IgD-negative memory B cell (primary cell): ENCODE data around the gene WNT8A. TPM values are rescaled to one million over a fixed set of nuclear protein-coding genes. Genes with fewer than 3 reads are reported as not detected.
"Not testable (repeated sequence)": the region's sequence is repeated elsewhere in the genome, so short reads cannot be mapped to it uniquely, and the experiment has no call there.

Experiments
- H3K27ac Mint-ChIP-seq, 3 donors: one replicate each; pipeline ENCODE4 v1.8.0; 2020 to 2022; ENCODE audit warnings: mild to moderate bottlenecking in 3 of 3, mixed read lengths in 3 of 3, moderate library complexity in 1 of 3
- H3K27me3 Mint-ChIP-seq: one replicate; pipeline ENCODE4 v1.8.0; 2021; ENCODE audit warnings: mixed read lengths
- H3K36me3 Mint-ChIP-seq: one replicate; pipeline ENCODE4 v1.8.0; 2020; ENCODE audit warnings: mild to moderate bottlenecking, mixed read lengths
- H3K4me1 Mint-ChIP-seq, 3 donors: one replicate each; pipeline ENCODE4 v1.8.0; 2020 to 2022; ENCODE audit warnings: mixed read lengths in 3 of 3, mild to moderate bottlenecking in 1 of 3
- H3K4me3 Mint-ChIP-seq, 4 donors: one replicate each; pipeline ENCODE4 v1.8.0; 2020 to 2022; ENCODE audit warnings: mild to moderate bottlenecking in 4 of 4, mixed read lengths in 4 of 4, moderate library complexity in 3 of 4
- H3K9me3 Mint-ChIP-seq, 3 donors: one replicate each; pipeline ENCODE4 v1.8.0; 2020 to 2021; ENCODE audit warnings: mixed read lengths in 3 of 3, mild to moderate bottlenecking in 1 of 3
- polyA plus RNA-seq: library from polyadenylated mRNA; unstranded; fragments of 300-500 nt; fragmentation: Illumina TruSeq; gene quantifications from one replicate; pipeline ENCODE4 v1.2.3, GENCODE V29; 2021

Gene WNT8A
- not detected for polyA plus RNA-seq

GRCh38 chr5:138083702-138084101 is at the start of gene WNT8A:
TSS of gene WNT8A (plus strand) at chr5:138084033. CDS start at chr5:138084128, 95 bp downstream.
- peaks cover 5 to 11% (median 9%) of the 10 kb centered on the region in 3 donors for H3K4me1 Mint-ChIP-seq
- no peak within 1 kb of the TSS for H3K27ac Mint-ChIP-seq
- H3K9me3 Mint-ChIP-seq = no peaks in the 10 kb centered on the region
- no peak within 1 kb of the TSS for H3K4me3 Mint-ChIP-seq
- H3K36me3 Mint-ChIP-seq = peaks cover 2% of the 10 kb centered on the region
- no peaks in the 10 kb centered on the region for H3K27me3 Mint-ChIP-seq

- peaks cover 3% of the 10 kb centered on the region for H3K36me3 Mint-ChIP-seq
- peaks cover under 1% of the 10 kb centered on the region for H3K27me3 Mint-ChIP-seq
These were observed 48.0 kb upstream of the WNT8A start for GRCh38 chr5:138035605-138036537.

GRCh38 chr5:138037271-138037670 is 46.6 kb upstream of the WNT8A start:
- peaks cover 13 to 15% (median 14%) of the 10 kb centered on the region in 3 donors for H3K4me1 Mint-ChIP-seq
- no peaks in the 10 kb centered on the region for H3K9me3 Mint-ChIP-seq
- H3K36me3 Mint-ChIP-seq = no peaks in the 10 kb centered on the region
- H3K4me3 Mint-ChIP-seq = no peak overlapping the region
- H3K27me3 Mint-ChIP-seq = peaks cover 2% of the 10 kb centered on the region
- no peak overlapping the region for H3K27ac Mint-ChIP-seq

More at GRCh38 chr5:138035605-138036537, 48.0 kb upstream of the WNT8A start:
- peaks cover 18 to 19% (median 19%) of the 10 kb centered on the region in 3 donors for H3K4me1 Mint-ChIP-seq
- no peaks in the 10 kb centered on the region for H3K9me3 Mint-ChIP-seq
- H3K4me3 Mint-ChIP-seq = peak overlapping the region; percentile 38 to 74 (median 63)
- H3K27ac Mint-ChIP-seq = peak overlapping the region; percentile 19 to 50 (median 40)

- peaks cover 14 to 15% (median 15%) of the 10 kb centered on the region in 3 donors for H3K4me1 Mint-ChIP-seq
- peaks cover 2% of the 10 kb centered on the region for H3K27me3 Mint-ChIP-seq
- H3K36me3 Mint-ChIP-seq = no peaks in the 10 kb centered on the region
- no peak overlapping the region for H3K4me3 Mint-ChIP-seq
- H3K9me3 Mint-ChIP-seq = no peaks in the 10 kb centered on the region
- no peak overlapping the region for H3K27ac Mint-ChIP-seq
These were observed 45.8 kb upstream of the WNT8A start for GRCh38 chr5:138037907-138038633.

GRCh38 chr5:138038826-138039225 is 45.0 kb upstream of the WNT8A start:
- H3K27me3 Mint-ChIP-seq = peaks cover 2% of the 10 kb centered on the region
- H3K36me3 Mint-ChIP-seq = no peaks in the 10 kb centered on the region
- peaks cover 9 to 14% (median 12%) of the 10 kb centered on the region in 3 donors for H3K4me1 Mint-ChIP-seq
- H3K9me3 Mint-ChIP-seq = no peaks in the 10 kb centered on the region
- no peak overlapping the region for H3K27ac Mint-ChIP-seq
- no peak overlapping the region for H3K4me3 Mint-ChIP-seq

GRCh38 chr5:138045283-138045682 is 38.5 kb upstream of the WNT8A start:
- H3K36me3 Mint-ChIP-seq, H3K4me3 Mint-ChIP-seq, H3K9me3 Mint-ChIP-seq, H3K27me3 Mint-ChIP-seq, H3K4me1 Mint-ChIP-seq, H3K27ac Mint-ChIP-seq: not testable (repeated sequence)

GRCh38 chr5:138051441-138052296 is 32.2 kb upstream of the WNT8A start:
- no peaks in the 10 kb centered on the region for H3K27me3 Mint-ChIP-seq
- peaks cover 0 to 2% (median 0%) of the 10 kb centered on the region in 3 donors for H3K4me1 Mint-ChIP-seq
- H3K9me3 Mint-ChIP-seq = no peaks in the 10 kb centered on the region
- H3K36me3 Mint-ChIP-seq = no peaks in the 10 kb centered on the region
- peak overlapping the region in 1 of 3 donors; percentile 19 for H3K27ac Mint-ChIP-seq
- H3K4me3 Mint-ChIP-seq = no peak overlapping the region

- H3K4me3 Mint-ChIP-seq, H3K9me3 Mint-ChIP-seq, H3K27me3 Mint-ChIP-seq, H3K27ac Mint-ChIP-seq, H3K36me3 Mint-ChIP-seq, H3K4me1 Mint-ChIP-seq: not testable (repeated sequence)
These were observed 31.1 kb upstream of the WNT8A start for GRCh38 chr5:138052718-138053117.

GRCh38 chr5:138053554-138053953 is 30.3 kb upstream of the WNT8A start:
- no peak overlapping the region for H3K27ac Mint-ChIP-seq
- no peaks in the 10 kb centered on the region for H3K27me3 Mint-ChIP-seq
- no peak overlapping the region for H3K4me3 Mint-ChIP-seq
- H3K9me3 Mint-ChIP-seq = no peaks in the 10 kb centered on the region
- peaks cover 0 to 2% (median 0%) of the 10 kb centered on the region in 3 donors for H3K4me1 Mint-ChIP-seq
- no peaks in the 10 kb centered on the region for H3K36me3 Mint-ChIP-seq

- Mint-ChIP-seq H3K9me3 (no peaks in the 10 kb centered on the region), H3K27me3 (no peaks in the 10 kb centered on the region), H3K36me3 (no peaks in the 10 kb centered on the region), H3K27ac (no peak overlapping the region), H3K4me3 (no peak overlapping the region), H3K4me1 (peaks cover 0 to 2% (median 0%) of the 10 kb centered on the region in 3 donors)
These were observed 29.6 kb upstream of the WNT8A start for GRCh38 chr5:138054206-138054605.

- Mint-ChIP-seq H3K27me3 (no peaks in the 10 kb centered on the region), H3K9me3 (no peaks in the 10 kb centered on the region), H3K4me1 (peaks cover 0 to 2% (median 0%) of the 10 kb centered on the region in 3 donors), H3K4me3 (peak overlapping the region in 1 of 4 donors; percentile 74), H3K27ac (peak overlapping the region in 1 of 3 donors; percentile 23), H3K36me3 (no peaks in the 10 kb centered on the region)
These were observed 28.8 kb upstream of the WNT8A start for GRCh38 chr5:138054847-138055558.

- Mint-ChIP-seq H3K36me3 (no peaks in the 10 kb centered on the region), H3K4me3 (no peak overlapping the region), H3K27me3 (no peaks in the 10 kb centered on the region), H3K9me3 (no peaks in the 10 kb centered on the region), H3K4me1 (peaks cover 3 to 5% (median 5%) of the 10 kb centered on the region in 3 donors), H3K27ac (peak overlapping the region in 1 of 3 donors; percentile 53)
These were observed 19.3 kb upstream of the WNT8A start for GRCh38 chr5:138064526-138064925.

- Mint-ChIP-seq H3K4me1 (peaks cover 3 to 5% (median 5%) of the 10 kb centered on the region in 3 donors), H3K4me3 (no peak overlapping the region), H3K27me3 (no peaks in the 10 kb centered on the region), H3K9me3 (no peaks in the 10 kb centered on the region), H3K27ac (no peak overlapping the region), H3K36me3 (no peaks in the 10 kb centered on the region)
These were observed 18.7 kb upstream of the WNT8A start for GRCh38 chr5:138065102-138065501.

- H3K27me3 Mint-ChIP-seq = no peaks in the 10 kb centered on the region
- H3K27ac Mint-ChIP-seq = peak overlapping the region in 1 of 3 donors; percentile 37
- no peaks in the 10 kb centered on the region for H3K36me3 Mint-ChIP-seq
- H3K4me3 Mint-ChIP-seq = no peak overlapping the region
- peaks cover 3 to 9% (median 5%) of the 10 kb centered on the region in 3 donors for H3K4me1 Mint-ChIP-seq
- H3K9me3 Mint-ChIP-seq = no peaks in the 10 kb centered on the region
These were observed 15.9 kb upstream of the WNT8A start for GRCh38 chr5:138067945-138068344.
